Neuronal stem cell (in vitro differentiated cells): ENCODE results near the gene YTHDC2.

Source experiments
- DNase-seq: peaks from one replicate; pipeline ENCODE4 v3.0.0-alpha.2; 2013; ENCODE audit warnings: low spot score
- H2AFZ ChIP-seq: one replicate; pipeline ENCODE4 v1.6.1; 2013; ENCODE audit warnings: mild to moderate bottlenecking, low read length, inconsistent platforms
- H2AK5ac ChIP-seq: 2 replicates; pipeline ENCODE4 v1.6.1; 2013; ENCODE audit warnings: low read depth, mild to moderate bottlenecking, inconsistent platforms, low read length, moderate library complexity, mixed read lengths
- H2BK120ac ChIP-seq: 2 replicates; pipeline ENCODE4 v1.6.1; 2013; ENCODE audit warnings: low read depth, mild to moderate bottlenecking, inconsistent platforms, low read length, moderate library complexity, mixed read lengths
- H2BK12ac ChIP-seq: one replicate; pipeline ENCODE4 v1.6.1; 2013; ENCODE audit warnings: low read length, inconsistent platforms
- H2BK15ac ChIP-seq: 2 replicates; pipeline ENCODE4 v1.6.1; 2013; ENCODE audit warnings: mild to moderate bottlenecking, low read length, inconsistent platforms, mixed read lengths
- H2BK5ac ChIP-seq: one replicate; pipeline ENCODE4 v1.6.1; 2013; ENCODE audit warnings: inconsistent platforms, mild to moderate bottlenecking, low read length, moderate library complexity
- H3K14ac ChIP-seq: one replicate; pipeline ENCODE4 v1.6.1; 2013; ENCODE audit warnings: low read length, inconsistent platforms
- H3K18ac ChIP-seq: 2 replicates; pipeline ENCODE4 v1.6.1; 2013; ENCODE audit warnings: low read length, inconsistent platforms
- H3K23ac ChIP-seq: 2 replicates; pipeline ENCODE4 v1.6.1; 2013; ENCODE audit warnings: low read depth, mild to moderate bottlenecking, mixed read lengths, low read length, inconsistent platforms; ENCODE audit not compliant: poor library complexity
- H3K27ac ChIP-seq: replicated peaks from 3 replicates; pipeline ENCODE4 v1.5.1; 2013; ENCODE audit warnings: low read length, inconsistent platforms
- H3K27me3 ChIP-seq, 3 experiments: 2 replicates each; pipeline ENCODE4 v1.6.1; 2013; ENCODE audit warnings: low read length in 3 of 3, mild to moderate bottlenecking in 2 of 3, inconsistent platforms in 1 of 3, low read depth in 1 of 3, mixed read lengths in 1 of 3, moderate library complexity in 1 of 3; ENCODE audit not compliant: control insufficient read depth in 3 of 3, insufficient read depth in 3 of 3
- H3K36me3 ChIP-seq, 2 donors: replicated peaks in 1 of 2; 2 replicates each; pipeline ENCODE4 v1.6.1; 2013; ENCODE audit warnings: low read length in 2 of 2; ENCODE audit not compliant: control insufficient read depth in 2 of 2, insufficient read depth in 2 of 2
- H3K4ac ChIP-seq: 2 replicates; pipeline ENCODE4 v1.6.1; 2013; ENCODE audit warnings: inconsistent platforms, mild to moderate bottlenecking, low read length, moderate library complexity
- H3K4me1 ChIP-seq, 2 donors: 1 replicate in 1 of 2; 2 replicates in 1 of 2; pipeline ENCODE4 v1.6.1; 2013; ENCODE audit warnings: low read length in 2 of 2, low read depth in 1 of 2; ENCODE audit not compliant: control insufficient read depth in 2 of 2, insufficient read depth in 1 of 2
- H3K4me2 ChIP-seq: one replicate; pipeline ENCODE4 v1.6.1; 2013; ENCODE audit warnings: mild to moderate bottlenecking, low read length, inconsistent platforms; ENCODE audit not compliant: insufficient read depth, poor library complexity, severe bottlenecking
- H3K4me3 ChIP-seq, 2 donors: 2 replicates each; pipeline ENCODE4 v1.5.1; 2013; ENCODE audit warnings: low read length in 2 of 2, mild to moderate bottlenecking in 2 of 2, inconsistent platforms in 1 of 2, moderate library complexity in 1 of 2
- H3K79me1 ChIP-seq: one replicate; pipeline ENCODE4 v1.6.1; 2013; ENCODE audit warnings: low read depth, mild to moderate bottlenecking, inconsistent platforms, low read length, moderate library complexity
- H3K9ac ChIP-seq: one replicate; pipeline ENCODE4 v1.6.1; 2013; ENCODE audit warnings: mild to moderate bottlenecking, low read depth, low read length, inconsistent platforms; ENCODE audit not compliant: poor library complexity
- H3K9me3 ChIP-seq, 2 donors: replicated peaks in 1 of 2; 2 replicates each; pipeline versions ENCODE3 to v1.6.1; 2013; ENCODE audit warnings: low read length in 2 of 2, mild to moderate bottlenecking in 2 of 2, inconsistent platforms in 1 of 2, low read depth in 1 of 2, mixed read lengths in 1 of 2, moderate library complexity in 1 of 2; ENCODE audit not compliant: control insufficient read depth in 2 of 2, insufficient read depth in 1 of 2
- H4K8ac ChIP-seq: one replicate; pipeline ENCODE4 v1.6.1; 2013; ENCODE audit warnings: low read depth, mild to moderate bottlenecking, inconsistent platforms, low read length, moderate library complexity
- H4K91ac ChIP-seq: one replicate; pipeline ENCODE4 v1.6.1; 2013; ENCODE audit warnings: low read length, low read depth, mild to moderate bottlenecking, inconsistent platforms; ENCODE audit not compliant: poor library complexity
- WGBS, 2 donors: extraction: QIAGEN DNeasy Blood & Tissue Kit; methylation state at CpG; one replicate each; pipeline ENCODE4 v1.1.7; 2013; ENCODE audit warnings: missing lambda C conversion rate in 2 of 2, mixed read lengths in 1 of 2; ENCODE audit not compliant: insufficient read length in 2 of 2, insufficient replicate concordance in 1 of 2; ENCODE audit errors: extremely low coverage in 2 of 2; 5-methylcytosine and 5-hydroxymethylcytosine counted together

Gene YTHDC2

DNA sequence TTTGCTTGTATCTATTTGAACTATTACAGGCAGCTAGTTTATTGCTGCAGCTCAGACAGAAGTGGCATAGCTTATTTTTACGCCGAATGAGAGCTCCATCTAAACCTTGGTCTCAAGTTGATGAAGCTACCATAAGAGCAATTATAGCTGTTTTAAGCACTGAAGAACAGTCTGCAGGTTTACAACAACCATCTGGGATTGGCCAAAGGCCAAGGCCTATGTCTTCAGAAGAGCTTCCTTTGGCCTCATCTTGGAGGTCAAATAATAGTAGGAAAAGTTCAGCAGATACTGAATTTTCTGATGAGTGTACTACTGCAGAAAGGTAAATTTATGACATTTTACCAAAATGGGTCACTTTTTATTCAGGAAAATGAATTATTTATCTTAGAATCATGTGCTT lies 67.9 kb downstream of the YTHDC2 start:
- DNase-seq = no peak
- Histone ChIP-seq H3K27me3 (no peaks in the 10 kb centered on the region), H3K27ac (no peak overlapping the region), H2AFZ (no peak overlapping the region), H2BK12ac (no peak overlapping the region), H4K91ac (no peak overlapping the region), H3K18ac (no peak overlapping the region), H3K79me1 (no peaks in the 10 kb centered on the region), H4K8ac (no peak overlapping the region), H3K4me1 (peaks cover 0 to 2% of the 10 kb centered on the region in 2 donors), H3K9ac (no peak overlapping the region), H2BK120ac (no peak overlapping the region), H3K4ac (no peak overlapping the region), H3K4me3 (no peak overlapping the region), H2AK5ac (no peak overlapping the region), H2BK5ac (no peak overlapping the region), H3K23ac (no peak overlapping the region), H3K14ac (no peak overlapping the region), H3K9me3 (no peaks in the 10 kb centered on the region), H2BK15ac (no peak overlapping the region), H3K4me2 (no peak overlapping the region), H3K36me3 (peaks cover 2 to 59% of the 10 kb centered on the region in 2 donors)
- WGBS, 2 donors = no CpG with 5 or more reads among the region's 2 CpGs

DNA sequence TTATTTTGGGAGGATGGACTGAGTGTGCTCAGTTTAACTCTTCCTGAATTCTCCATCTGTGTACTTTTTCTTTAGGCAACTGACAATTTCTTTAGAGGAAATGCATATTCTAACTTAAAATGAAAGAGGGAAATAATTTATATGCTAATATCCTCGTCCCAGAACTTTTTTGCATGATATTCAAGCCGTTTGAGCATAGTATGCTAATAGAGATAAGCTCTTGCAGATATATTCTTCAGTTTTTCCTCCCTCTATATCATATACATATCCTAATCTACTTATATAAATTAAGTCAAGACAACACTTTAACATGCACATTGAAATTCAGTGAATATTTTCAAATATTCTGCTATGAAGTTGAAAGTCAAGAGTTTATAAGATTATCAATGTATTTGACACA lies 84.7 kb downstream of the YTHDC2 start:
- Histone ChIP-seq H2BK12ac (no peak overlapping the region), H2BK5ac (no peak overlapping the region), H2AK5ac (no peak overlapping the region), H3K4me3 (no peak overlapping the region), H3K4me2 (no peak overlapping the region), H2BK120ac (no peak overlapping the region), H3K27me3 (no peaks in the 10 kb centered on the region), H3K4ac (no peak overlapping the region), H4K91ac (no peak overlapping the region), H3K4me1 (no peaks in the 10 kb centered on the region), H4K8ac (no peak overlapping the region), H3K23ac (no peak overlapping the region), H3K9ac (no peak overlapping the region), H3K9me3 (no peaks in the 10 kb centered on the region), H3K18ac (no peak overlapping the region), H2BK15ac (no peak overlapping the region), H2AFZ (no peak overlapping the region), H3K27ac (no peak overlapping the region), H3K14ac (no peak overlapping the region), H3K36me3 (peaks cover 0 to 36% of the 10 kb centered on the region in 2 donors), H3K79me1 (no peaks in the 10 kb centered on the region)
- WGBS, 2 donors = no CpG with 5 or more reads among the region's 2 CpGs
- DNase-seq = no peak

DNA sequence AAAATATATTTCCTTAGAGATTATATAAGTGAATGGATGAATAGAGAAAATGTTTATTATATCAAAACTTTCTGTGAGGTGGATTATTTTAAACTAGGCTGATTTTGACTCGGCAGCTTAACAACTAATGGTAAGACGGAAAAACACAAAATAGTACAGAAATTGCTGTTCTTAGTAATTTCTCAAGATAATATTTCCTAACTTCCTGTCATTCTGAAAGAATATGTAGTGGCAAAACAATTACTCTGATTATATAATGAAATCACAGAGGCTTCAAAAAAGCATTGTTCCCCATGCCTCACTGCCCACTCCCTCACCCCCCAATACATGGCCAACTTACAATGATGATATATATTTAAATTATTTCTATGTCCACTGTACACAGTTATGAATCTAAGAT lies 85.4 kb downstream of the YTHDC2 start:
- H3K27ac ChIP-seq = no peak overlapping the region
- H3K4me3 ChIP-seq = no peak overlapping the region
- no CpG with 5 or more reads among the region's 2 CpGs for WGBS, 2 donors
- H2BK120ac ChIP-seq = no peak overlapping the region
- H2AK5ac ChIP-seq = no peak overlapping the region
- no peaks in the 10 kb centered on the region for H3K27me3 ChIP-seq
- no peak overlapping the region for H2AFZ ChIP-seq
- H3K36me3 ChIP-seq = peaks cover 0 to 28% of the 10 kb centered on the region in 2 donors
- H2BK5ac ChIP-seq = no peak overlapping the region
- no peak overlapping the region for H3K18ac ChIP-seq
- H2BK15ac ChIP-seq = no peak overlapping the region
- no peaks in the 10 kb centered on the region for H3K79me1 ChIP-seq
- no peak overlapping the region for H3K4ac ChIP-seq
- H3K9me3 ChIP-seq = no peaks in the 10 kb centered on the region
- DNase-seq = no peak
- H2BK12ac ChIP-seq = no peak overlapping the region
- no peak overlapping the region for H3K23ac ChIP-seq
- no peak overlapping the region for H3K14ac ChIP-seq
- no peak overlapping the region for H3K9ac ChIP-seq
- H4K8ac ChIP-seq = no peak overlapping the region
- no peak overlapping the region for H3K4me2 ChIP-seq
- no peaks in the 10 kb centered on the region for H3K4me1 ChIP-seq
- H4K91ac ChIP-seq = no peak overlapping the region

DNA sequence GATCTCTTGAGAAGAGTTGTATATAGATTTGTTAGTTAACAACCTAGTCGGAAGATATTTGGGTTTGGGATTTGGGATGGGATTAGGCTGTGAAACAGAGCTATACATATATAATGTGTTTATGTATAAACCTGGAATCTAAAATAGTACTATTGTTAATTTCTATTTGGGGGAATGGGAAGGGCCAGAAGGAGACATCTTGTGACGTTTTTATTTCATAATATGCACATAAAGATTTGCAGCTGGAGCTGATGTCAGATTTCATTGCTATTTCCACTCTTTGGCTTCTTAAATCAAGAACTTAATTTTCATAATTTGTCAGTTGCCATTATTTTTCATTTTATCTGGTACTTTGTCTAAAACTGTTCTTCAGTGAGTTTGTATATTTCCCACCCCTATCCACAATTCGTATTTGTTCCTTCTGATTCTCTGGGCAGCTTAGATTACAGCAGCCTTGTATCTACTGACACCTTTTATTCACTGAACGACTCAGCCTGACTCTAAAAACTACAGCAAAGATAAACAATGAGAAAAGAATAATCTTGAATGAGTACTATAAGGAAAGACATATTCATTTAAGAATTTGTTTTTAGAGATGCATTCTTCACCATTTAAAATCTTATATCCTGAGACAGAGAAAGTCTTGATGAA lies 86.9 kb downstream of the YTHDC2 start:
- Histone ChIP-seq H3K9ac (no peak overlapping the region), H3K4ac (no peak overlapping the region), H4K91ac (no peak overlapping the region), H2AFZ (no peak overlapping the region), H2BK12ac (no peak overlapping the region), H2BK15ac (no peak overlapping the region), H3K9me3 (no peaks in the 10 kb centered on the region), H3K18ac (no peak overlapping the region), H3K4me1 (no peaks in the 10 kb centered on the region), H4K8ac (no peak overlapping the region), H2AK5ac (no peak overlapping the region), H3K14ac (no peak overlapping the region), H2BK5ac (no peak overlapping the region), H3K27me3 (no peaks in the 10 kb centered on the region), H3K79me1 (no peaks in the 10 kb centered on the region), H3K4me2 (no peak overlapping the region), H3K36me3 (peaks cover 0 to 18% of the 10 kb centered on the region in 2 donors), H2BK120ac (no peak overlapping the region), H3K27ac (no peak overlapping the region), H3K23ac (no peak overlapping the region), H3K4me3 (no peak overlapping the region)
- 100% methylated on average over 1 of the region's 4 CpGs; no CpG with 5 or more reads in 1 of the 2 donors for WGBS, 2 donors
- DNase-seq = no peak
